CMK (cell line): ENCODE results near the gene GALC.

Experiments
- DNase-seq: peaks from one replicate; pipeline ENCODE4 v3.0.0-alpha.2; 2010; ENCODE audit warnings: low read depth

GALC gene

DNA sequence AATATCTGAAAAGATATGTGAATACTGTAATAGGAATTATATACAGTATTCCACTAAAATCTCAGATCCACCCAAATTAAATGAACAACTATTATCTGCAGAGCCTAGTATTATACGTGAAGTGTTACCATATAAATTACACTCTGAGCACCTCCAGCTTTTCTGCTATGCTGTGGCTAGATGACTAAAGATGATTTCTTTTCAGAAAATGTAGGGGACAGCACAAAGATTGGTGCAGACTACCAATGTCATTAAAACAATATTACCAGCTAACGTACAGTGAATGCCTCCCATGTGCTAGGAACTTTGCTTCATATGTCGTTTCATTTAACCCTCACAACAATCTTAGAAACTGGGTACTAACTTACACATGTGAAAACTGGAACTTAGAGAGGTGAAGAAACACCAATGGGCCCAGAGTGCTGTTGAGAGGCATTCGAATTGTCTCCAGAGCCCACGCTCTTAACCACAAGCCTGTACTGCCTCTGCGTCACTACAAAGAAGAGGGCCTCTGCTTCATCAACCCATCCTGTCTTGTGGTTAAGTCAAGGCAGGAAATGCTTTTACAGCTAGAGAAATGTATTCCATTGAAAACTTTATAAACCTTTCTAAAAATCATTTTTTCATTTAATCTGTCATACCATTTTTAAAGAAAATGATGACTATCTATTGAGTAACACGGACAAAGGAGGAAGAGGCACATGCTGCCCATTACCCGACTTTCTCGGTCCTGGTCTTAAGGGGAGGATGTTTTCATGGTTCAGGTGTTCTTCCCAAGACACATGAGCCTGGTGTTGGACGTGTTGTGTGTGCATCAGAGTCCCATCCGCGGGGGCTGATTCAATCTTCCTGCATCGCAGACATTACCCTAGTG is 13.2 kb upstream of the GALC start:
- no peak for DNase-seq

DNA sequence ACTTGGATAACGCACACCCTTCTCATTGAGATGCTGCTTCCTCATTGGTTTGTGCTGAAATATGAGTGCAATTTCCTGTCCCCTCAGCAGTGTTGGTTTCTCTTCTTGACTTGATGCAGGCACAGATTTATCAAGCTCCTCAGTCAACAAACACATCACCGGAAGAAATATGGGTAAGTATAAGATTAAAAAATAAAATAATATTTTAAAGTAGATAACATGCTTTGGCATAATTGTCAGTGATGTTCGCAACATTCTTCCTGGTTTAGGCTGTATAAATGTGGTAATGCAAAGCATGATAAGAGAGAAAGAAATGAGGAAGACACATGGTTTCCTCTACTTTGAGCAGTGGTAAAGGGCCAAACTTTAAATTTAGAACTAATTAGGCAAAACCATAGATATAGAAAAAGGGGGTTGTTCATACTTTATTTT is 12.1 kb upstream of the GALC start, which contains the start of gene GPR65:
TSS of gene GPR65 (plus strand) at position 86 of the 432 bp plus-strand sequence. CDS start 5,713 bp downstream, outside the sequence.
- no peak for DNase-seq

DNA sequence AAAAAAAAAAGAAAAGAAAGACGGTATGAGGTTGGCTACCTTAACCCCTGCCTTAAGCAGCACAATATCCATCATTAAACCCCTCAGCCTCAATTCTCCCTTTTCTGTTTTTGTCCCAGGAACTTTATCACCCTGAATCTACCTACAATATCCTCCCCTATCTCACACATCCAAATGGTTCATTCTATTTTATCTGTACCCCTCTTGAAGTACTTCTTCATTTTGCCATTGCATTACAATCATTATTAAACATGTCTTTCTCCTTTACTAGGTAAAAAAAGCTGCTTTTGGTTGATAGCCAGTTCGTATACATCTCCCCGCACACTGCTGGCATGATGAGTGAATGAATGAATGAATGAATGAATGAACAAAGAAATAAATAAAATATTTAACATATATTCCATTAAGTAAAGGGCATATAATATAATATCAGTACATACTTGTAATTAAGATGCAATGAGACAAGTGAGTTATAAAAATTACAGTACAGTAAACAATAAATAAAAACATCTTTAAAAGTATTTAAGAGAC is 11.6 kb upstream of the GALC start:
- no peak for DNase-seq

DNA sequence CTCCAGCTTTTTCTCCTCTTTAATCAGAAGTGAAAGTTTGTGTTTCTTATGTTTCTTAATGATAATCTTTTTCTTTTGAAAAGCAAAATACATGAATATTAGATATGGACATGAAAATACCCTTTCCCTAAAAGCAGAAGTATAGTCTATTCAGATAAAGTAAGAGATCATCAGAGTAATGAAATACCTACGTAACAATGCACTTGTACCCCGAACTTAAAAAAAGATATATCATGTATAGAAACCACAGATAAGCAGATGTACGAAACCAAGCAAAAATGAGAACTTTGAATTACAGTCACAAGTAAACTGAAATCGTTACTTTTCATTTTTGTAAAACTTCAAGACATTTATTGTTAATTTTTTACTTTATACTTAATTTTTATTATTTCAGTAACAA is 10.4 kb upstream of the GALC start:
- DNase-seq: no peak

DNA sequence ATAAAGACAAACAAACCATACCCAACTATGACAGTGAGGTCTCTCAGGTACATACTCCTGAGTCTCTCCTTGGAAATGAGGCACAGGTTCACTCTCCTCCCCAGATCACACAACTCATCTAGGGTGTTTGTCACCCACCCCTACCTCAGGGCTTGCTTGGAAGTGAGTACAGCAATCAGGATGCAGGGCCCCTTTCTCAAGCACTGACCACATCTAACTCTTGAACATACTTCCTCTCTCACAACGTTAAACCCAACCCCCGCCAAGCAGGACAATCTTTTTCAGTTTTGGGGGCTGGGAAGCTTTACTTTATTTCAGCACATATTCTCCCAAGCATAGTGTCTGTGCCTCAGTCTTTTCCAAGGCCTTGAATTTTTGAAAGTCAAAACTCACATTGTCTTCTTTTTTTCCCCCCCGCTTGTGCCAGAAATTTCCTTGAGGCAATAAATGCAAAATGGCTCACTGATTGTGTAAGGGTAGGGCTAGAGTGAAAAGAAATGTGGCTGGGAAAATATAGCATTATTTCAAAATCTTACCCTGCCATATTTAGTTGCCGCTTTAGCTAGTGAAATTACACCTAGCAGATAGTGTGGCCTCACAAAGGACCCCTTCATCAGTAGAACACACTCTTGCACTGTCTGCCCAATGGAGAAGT is 9.6 kb upstream of the GALC start:
- peak; percentile 64 for DNase-seq

DNA sequence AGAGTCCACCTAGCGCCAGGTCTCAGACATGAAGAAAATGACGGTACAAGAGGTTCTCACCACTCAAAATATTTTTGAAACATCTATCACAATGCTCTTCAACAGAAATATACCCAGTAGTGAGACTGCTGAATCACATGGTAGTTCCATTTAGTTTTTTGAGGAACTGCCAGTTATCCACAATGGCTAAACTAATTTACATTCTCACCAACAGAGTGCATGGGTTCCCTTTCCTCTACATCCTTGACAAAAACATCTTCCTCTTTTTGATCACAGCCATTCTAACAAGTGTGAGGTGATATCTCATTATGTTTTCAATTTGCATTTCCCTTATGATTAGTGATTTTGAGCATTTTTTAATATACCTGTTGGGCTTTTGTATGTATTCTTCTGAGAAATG is 6.3 kb upstream of the GALC start:
- no peak for DNase-seq

DNA sequence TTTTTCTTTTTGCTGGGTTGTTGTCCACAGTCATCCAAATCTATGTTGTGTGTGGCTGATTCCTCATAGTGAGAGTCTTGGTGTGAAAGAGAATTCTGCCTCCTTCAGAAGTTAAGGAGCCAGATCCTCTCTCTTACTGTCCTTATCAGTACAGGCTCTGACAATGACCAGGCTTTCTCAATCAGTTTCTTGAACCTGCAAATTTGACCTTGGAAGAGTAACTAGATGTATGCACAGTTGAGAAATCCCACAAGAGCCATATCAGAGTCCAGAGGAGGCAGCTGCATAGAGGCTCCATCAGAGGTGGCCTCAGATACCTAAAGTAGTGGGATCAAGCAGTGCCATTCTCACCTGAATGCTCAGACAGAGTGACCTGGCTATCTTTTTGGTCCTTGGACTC is 5.5 kb upstream of the GALC start:
- no peak for DNase-seq

DNA sequence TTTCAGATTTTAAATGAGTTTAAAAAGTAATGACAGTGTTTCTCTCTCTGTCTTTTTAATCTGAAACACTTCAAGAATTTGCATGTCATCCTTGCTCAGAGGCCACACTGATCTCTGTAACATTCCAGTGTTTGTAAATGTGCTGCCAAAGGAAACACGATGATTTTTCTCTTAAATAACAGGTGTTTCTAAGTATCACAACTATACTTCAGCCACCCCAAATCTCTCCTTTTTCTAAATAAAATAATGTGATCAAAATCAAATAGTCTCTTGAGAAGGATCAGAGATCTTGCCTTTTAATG is 3.3 kb upstream of the GALC start:
- DNase-seq: no peak

DNA sequence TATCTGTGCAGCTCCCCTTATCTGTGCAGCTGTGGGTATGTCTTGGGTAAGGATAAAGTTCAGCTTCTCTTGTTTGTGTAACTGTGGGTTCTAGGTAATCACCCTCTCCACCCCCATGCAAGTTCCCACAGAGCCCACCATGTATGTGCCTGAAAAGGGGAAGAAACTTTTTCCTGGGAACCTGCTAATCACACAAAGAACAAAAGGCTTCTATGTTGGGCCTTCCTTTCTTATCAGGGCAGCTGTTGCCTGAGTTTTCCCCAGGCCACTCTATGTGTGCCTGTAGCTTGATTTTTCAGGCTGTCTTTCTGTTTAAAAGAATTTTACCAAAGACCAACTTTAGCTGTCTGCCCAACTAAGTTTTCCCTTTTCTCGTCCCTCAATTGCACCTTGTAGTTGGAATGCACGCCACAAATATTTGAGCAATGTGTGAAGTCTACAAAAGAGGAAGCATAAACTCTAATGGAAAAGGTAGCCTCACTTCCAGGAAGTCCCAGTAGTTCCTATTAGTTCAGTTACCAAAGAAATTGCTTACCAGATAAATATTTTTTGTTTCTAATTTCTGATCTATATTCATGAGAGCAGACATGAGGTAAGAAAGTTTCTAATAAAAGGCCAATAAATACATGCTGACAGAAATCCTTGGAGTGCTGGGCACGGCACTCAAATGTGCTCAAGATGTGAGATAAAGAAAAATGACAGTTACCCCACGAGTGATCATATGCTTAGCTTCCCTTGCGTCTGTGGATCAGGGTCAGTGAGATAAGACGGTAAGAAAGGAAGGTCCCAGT is 2.7 kb upstream of the GALC start:
- no peak for DNase-seq

DNA sequence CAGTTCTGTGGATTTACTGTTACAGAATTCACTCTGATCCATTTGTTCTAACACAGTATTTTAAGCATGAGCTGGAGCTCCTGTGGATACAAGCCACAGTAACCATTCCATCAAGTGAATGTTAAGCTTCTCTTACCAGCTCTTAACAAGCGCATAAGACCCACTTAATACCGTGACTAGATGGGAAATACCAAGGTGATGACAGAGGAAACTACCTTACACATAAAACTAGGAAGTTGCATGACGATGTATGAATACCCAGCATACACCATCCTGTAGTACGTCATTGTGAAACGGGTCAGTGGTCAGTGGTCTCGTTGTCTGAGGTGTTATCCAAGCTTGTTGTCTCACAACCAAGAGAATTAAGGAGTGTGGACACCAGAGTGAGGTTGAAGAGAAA is 2.0 kb upstream of the GALC start:
- DNase-seq: no peak

DNA sequence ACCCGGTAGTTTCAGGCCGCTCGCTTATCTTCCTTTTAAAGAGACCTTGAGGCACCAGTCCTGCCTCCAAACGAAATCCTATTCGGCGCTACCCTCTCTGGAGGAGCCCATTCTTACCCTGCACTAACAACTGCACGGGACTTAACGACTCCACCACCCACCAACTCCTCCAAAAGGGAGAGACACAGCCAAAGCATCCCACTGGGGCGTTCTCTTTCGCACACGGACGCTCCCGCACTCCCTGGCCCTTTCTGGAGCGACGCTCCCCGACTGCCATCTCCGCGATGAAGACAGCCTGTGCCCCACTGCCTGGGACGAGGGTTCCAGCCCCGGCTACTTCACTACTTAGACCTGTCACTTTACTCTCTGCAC is 650 bp downstream of the GALC start:
- DNase-seq: no peak

DNA sequence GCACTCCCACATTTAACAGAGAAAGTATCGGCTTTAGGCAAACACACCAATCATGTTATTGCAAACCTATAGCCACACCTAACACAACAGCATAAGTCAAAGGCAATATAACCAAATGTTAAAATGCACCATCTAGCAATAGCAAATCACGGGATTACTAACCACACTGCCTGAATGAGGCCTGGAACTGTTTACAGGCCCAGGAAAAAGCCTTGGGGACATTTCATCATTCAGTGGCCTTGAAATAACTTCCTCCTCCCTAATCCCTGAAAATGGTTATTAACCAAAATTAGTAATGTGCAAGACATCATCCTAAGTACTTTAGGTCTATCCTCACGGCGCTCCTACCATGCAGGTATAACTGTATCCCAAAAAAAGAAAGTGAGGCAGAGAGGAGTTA is 2.3 kb downstream of the GALC start:
- no peak for DNase-seq

DNA sequence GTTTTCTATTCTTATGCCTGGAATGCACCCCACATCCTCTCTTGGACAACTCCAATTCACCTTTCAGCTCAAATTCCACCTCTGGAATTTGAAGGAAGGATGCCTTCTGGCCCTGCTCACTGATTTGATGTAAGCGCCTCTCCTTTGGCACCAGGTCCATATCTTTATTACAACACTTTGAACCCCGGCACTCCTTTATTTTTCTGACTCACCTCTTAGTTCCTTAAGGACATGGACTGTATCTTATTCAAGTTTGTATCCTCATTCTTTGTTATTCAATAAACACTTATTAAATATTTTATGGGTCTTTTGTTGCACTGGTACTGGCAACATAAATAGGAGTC is 3.1 kb downstream of the GALC start:
- no peak for DNase-seq

DNA sequence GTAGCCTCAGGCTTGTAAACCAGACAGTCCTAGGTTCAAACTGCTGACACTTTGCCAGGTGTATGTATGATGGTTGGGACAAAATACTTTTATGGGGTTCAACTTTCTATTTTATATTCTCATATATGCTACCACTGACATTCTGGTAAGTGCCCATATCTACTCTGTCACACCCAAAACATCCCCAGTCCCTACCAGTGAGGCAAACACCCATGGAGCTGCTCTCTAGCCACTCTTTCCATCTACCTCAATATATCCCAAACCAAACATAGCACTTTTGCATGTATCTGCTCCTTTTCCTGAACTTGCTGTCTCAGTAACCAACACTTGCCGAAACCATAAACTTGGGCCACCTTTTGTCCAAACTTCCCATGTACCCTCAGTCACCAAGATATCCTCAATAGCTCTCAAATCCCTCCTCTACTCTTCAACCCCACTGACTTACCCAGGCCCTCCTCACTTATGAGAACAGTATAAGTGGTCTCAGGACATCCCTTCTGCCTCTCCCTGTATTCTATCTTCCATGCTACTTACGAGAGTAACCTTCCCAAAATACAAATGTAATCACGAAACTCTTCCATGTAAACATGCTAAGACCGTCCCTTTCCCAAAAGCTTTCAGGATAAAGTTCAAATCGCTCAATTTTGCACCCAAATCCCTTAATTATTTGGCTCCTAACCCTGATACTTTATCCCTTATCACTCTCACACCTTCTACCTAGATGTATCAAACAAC is 3.6 kb downstream of the GALC start:
- no peak for DNase-seq

DNA sequence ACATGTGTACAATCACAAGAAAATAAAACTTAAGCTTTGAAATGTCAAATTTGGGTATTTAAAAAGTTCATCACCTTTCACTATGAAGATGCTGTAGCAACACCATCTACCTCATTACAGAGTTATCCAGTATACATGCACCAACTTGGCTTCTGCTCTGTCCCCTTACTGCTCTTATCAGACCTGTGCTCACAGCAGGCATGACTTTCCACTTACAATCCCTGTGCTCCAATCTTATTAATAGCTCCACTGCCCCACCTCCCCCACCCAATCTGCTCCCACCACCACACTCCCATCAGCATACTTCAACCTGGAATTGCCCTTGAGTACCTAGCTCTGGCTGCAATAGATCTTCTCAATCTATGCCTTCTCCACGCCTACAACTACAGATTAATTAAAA is 13.3 kb downstream of the GALC start:
- no peak for DNase-seq

DNA sequence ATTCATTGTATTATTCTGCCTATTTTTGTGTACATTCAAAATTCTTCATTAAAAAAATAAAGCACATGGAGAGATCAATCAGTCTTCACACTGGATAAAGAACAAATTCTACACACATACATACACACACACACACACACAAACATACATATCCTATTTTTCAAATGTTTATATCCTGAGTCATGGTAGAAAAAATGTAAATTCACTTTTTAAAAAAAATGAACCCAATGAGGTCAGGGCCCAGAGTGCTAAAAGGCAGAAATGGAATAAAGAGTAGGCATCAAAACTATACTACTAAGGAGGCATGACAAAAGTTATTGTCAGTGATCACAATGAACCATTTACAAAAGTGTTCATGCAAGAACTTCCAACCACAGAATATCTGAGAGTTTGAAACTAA is 17.3 kb downstream of the GALC start:
- no peak for DNase-seq

DNA sequence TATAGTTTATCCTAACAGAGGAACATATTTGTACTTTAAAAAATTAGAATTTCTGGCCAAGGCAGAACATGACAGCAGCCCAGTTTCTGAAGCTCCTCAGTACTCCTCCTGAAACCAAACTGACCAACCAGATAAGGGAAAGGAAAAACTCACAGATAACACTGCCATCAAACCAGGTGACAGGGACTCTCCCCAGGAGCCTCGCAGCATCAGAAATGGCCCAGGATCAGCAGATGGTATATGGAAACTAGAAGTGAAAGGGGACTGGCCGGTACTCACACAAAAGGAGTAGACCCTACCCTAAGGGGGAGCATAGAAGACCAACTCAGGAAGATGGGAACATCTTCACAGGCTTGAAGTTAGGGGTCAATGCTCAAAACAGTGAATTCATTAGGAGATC is 22.0 kb downstream of the GALC start:
- no peak for DNase-seq

DNA sequence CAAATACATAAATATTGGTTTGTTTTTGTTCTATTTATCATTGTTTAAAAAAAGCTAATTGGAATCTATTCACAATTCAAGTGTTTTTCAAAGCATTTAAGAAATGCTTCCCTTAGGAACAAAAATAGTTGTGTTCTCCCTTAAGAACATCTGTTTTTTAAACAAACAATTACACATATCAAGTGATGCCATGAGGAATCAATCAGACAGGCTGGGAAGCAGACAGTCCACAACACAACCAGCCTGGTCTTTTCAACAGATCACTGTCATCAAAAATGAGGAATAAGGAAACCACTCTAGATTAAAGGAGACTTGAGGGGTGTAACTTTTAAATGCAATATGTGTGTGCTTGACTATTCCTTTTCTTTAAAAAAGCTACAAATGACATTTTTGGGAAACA is 25.5 kb downstream of the GALC start:
- DNase-seq: no peak

DNA sequence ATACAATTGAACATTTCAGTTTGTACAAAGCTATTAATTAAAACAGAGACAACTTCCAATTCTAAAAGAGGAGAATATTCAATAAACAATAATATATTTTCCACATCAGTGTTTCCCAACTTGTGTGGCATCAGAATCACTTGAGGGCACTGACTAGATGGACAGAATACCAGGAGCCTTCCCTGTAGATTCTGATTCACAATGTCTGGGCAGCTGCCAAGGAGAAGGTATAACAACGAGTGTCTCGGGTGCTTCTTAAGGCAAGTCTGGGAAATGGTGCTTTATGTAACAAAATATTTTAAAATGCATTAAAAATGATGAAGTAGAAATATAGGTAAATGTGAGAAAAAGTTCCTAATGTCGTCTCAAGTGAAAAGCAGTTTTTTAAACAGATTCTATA is 26.2 kb downstream of the GALC start:
- no peak for DNase-seq

DNA sequence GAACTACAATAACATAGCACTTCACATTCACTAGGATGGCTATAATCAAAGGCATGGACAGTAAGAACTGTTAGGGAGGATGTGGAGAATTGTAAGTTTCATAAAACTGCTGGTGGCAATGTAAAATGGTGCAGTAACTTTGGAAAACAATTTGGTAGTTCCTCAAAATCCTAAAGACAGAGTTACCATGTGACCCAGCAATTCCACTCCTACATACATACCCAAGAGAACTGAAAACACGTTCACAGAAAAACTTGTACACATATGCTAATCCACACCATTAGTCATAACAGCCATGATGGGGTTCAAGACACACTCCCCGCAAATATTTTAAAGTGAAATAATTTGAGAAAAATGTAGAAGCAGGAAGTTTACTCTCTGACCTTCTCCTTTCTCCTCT is 31.7 kb downstream of the GALC start:
- DNase-seq: no peak

DNA sequence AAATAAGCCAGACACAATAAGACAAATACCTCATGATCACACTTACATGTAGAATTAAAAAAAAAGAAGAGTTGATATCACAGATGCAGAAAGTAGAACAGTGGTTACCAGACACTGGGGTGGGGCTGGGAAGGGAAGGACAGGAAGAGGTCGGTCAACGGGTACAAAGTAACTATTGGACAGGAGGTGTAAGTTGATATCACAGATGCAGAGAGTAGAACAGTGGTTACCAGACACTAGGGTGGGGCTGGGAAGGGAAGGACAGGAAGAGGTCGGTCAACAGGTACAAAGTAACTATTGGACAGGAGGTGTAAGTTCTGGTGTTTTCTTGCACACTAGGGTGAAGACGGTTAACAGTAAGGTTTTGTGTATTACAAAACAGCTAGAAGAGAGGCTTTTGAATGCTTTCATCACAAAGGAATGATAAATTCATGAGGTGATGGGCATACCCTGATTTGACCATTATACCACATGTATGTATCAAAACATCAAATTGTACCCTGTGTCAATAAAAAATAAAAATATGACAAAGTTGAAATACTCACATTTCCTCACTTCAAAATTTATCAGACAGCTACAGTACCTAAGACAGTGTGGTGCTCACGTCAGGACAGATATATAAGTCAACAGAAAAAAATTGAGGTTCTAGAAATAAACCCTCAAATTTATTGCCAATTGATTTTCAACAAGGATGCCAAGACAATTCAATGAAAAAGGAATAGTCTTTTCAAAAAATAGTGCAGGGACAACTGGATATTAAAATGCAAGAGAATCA is 32.8 kb downstream of the GALC start:
- no peak for DNase-seq
